CD14-positive monocyte (primary cell): Measurements from ENCODE around the gene CRYBG1. TPM values are rescaled to one million over a fixed set of nuclear protein-coding genes. Genes with fewer than 3 reads are reported as not detected.

ENCODE experiments used
- DNase-seq, 3 donors: peaks; one replicate each; pipeline ENCODE4 v3.0.0-alpha.2; 2011 to 2022
- H2AFZ ChIP-seq: 2 replicates; pipeline ENCODE4 v1.6.0; 2012; ENCODE audit warnings: mild to moderate bottlenecking, low read depth, low read length, inconsistent platforms; ENCODE audit not compliant: insufficient read depth, poor library complexity, severe bottlenecking
- H3K27ac ChIP-seq, 2 donors: 1 replicate in 1 of 2; 2 replicates in 1 of 2; pipeline ENCODE4 v1.5.1; 2012 to 2013; ENCODE audit warnings: low read length in 2 of 2, control low read depth in 1 of 2, inconsistent platforms in 1 of 2, low read depth in 1 of 2, mild to moderate bottlenecking in 1 of 2
- H3K27me3 ChIP-seq, 2 donors: one replicate each; pipeline versions ENCODE4 v1.6.0 to v1.6.1; 2011 to 2013; ENCODE audit warnings: low read length in 2 of 2; ENCODE audit not compliant: control insufficient read depth in 2 of 2, insufficient read depth in 2 of 2
- H3K36me3 ChIP-seq, 2 donors: replicated peaks in 1 of 2; 1 replicate in 1 of 2; 2 replicates in 1 of 2; pipeline versions ENCODE4 v1.5.1 to v1.6.1; 2012 to 2013; ENCODE audit warnings: low read length in 2 of 2, control low read depth in 1 of 2, inconsistent platforms in 1 of 2, mild to moderate bottlenecking in 1 of 2; ENCODE audit not compliant: insufficient read depth in 2 of 2, control insufficient read depth in 1 of 2
- H3K4me1 ChIP-seq, 2 donors: 1 replicate in 1 of 2; 2 replicates in 1 of 2; pipeline versions ENCODE4 v1.5.1 to v1.6.1; 2012 to 2013; ENCODE audit warnings: low read length in 2 of 2, control low read depth in 1 of 2, inconsistent platforms in 1 of 2, mild to moderate bottlenecking in 1 of 2, moderate library complexity in 1 of 2; ENCODE audit not compliant: insufficient read depth in 2 of 2, control insufficient read depth in 1 of 2
- H3K4me2 ChIP-seq: replicated peaks from 2 replicates; pipeline ENCODE3; 2012; ENCODE audit warnings: low read length, moderate library complexity, mild to moderate bottlenecking; ENCODE audit not compliant: poor library complexity, severe bottlenecking; ENCODE audit errors: extremely low read depth
- H3K4me3 ChIP-seq, 3 experiments: fragments of 200-600 bp in 1 of 3; sonication (generic) in 1 of 3; replicated peaks in 1 of 3; 1 replicate in 2 of 3; 2 replicates in 1 of 3; pipeline ENCODE4 v1.5.1; 2011 to 2013; ENCODE audit warnings: low read length in 3 of 3, mild to moderate bottlenecking in 3 of 3, control low read depth in 2 of 3, low read depth in 2 of 3, inconsistent platforms in 1 of 3, moderate library complexity in 1 of 3
- H3K79me2 ChIP-seq: 2 replicates; pipeline ENCODE4 v1.6.0; 2012; ENCODE audit warnings: mild to moderate bottlenecking, control low read depth, inconsistent platforms, low read length, moderate library complexity; ENCODE audit not compliant: insufficient read depth
- H3K9ac ChIP-seq: 2 replicates; pipeline ENCODE4 v1.6.0; 2017; ENCODE audit warnings: low read length, mild to moderate bottlenecking; ENCODE audit not compliant: insufficient read depth, poor library complexity, severe bottlenecking
- H3K9me3 ChIP-seq, 2 donors: replicated peaks in 1 of 2; 1 replicate in 1 of 2; 2 replicates in 1 of 2; pipeline versions ENCODE4 v1.5.1 to v1.6.1; 2012 to 2013; ENCODE audit warnings: low read length in 2 of 2, control low read depth in 1 of 2; ENCODE audit not compliant: control insufficient read depth in 1 of 2, insufficient read depth in 1 of 2
- H4K20me1 ChIP-seq: 2 replicates; pipeline ENCODE4 v1.6.0; 2012; ENCODE audit warnings: mild to moderate bottlenecking, low read length, control low read depth, moderate library complexity; ENCODE audit not compliant: insufficient read depth
- H3K27ac Mint-ChIP-seq, 7 donors: one replicate each; pipeline ENCODE4 v1.8.0; 2020; ENCODE audit warnings: mild to moderate bottlenecking in 7 of 7, mixed read lengths in 7 of 7, moderate library complexity in 6 of 7, inconsistent platforms in 2 of 7
- H3K27me3 Mint-ChIP-seq, 3 donors: one replicate each; pipeline ENCODE4 v1.8.0; 2021 to 2022; ENCODE audit warnings: low read depth in 3 of 3, mild to moderate bottlenecking in 3 of 3, mixed read lengths in 3 of 3, moderate library complexity in 3 of 3, inconsistent platforms in 1 of 3
- H3K36me3 Mint-ChIP-seq, 2 donors: one replicate each; pipeline ENCODE4 v1.8.0; 2020; ENCODE audit warnings: mixed read lengths in 2 of 2, inconsistent platforms in 1 of 2, mild to moderate bottlenecking in 1 of 2
- H3K4me1 Mint-ChIP-seq: one replicate; pipeline ENCODE4 v1.8.0; 2020; ENCODE audit warnings: mild to moderate bottlenecking, mixed read lengths
- H3K4me3 Mint-ChIP-seq, 2 donors: one replicate each; pipeline ENCODE4 v1.8.0; 2020; ENCODE audit warnings: mild to moderate bottlenecking in 2 of 2, mixed read lengths in 2 of 2, moderate library complexity in 1 of 2
- H3K9me3 Mint-ChIP-seq, 7 donors: one replicate each; pipeline ENCODE4 v1.8.0; 2020 to 2022; ENCODE audit warnings: mixed read lengths in 7 of 7, mild to moderate bottlenecking in 6 of 7, moderate library complexity in 6 of 7, inconsistent platforms in 2 of 7
- WGBS: methylation state at CpG from one replicate; pipeline ENCODE4 v1.1.5; 2013; ENCODE audit warnings: missing lambda C conversion rate; ENCODE audit not compliant: insufficient coverage; 5-methylcytosine and 5-hydroxymethylcytosine counted together
- intact Hi-C, 2 donors: fragments of 100-400 bp; cut with micrococcal nuclease; formaldehyde crosslinking; loops; one replicate each; pipeline versions ENCODE4 v1.15.0 to v1.15.1; 2023
- polyA plus RNA-seq, 3 donors: library from polyadenylated mRNA; depleted of rRNA in 1 of 3; unstranded in 2 of 3; stranded (reverse) in 1 of 3; fragments of 300-500 nt in 2 of 3; fragments of >200 nt in 1 of 3; fragmentation: Illumina TruSeq in 2 of 3; gene quantifications; 1 replicate in 2 of 3; 2 replicates in 1 of 3; pipeline ENCODE4 v1.2.3, GENCODE V29; 2012 to 2021
- TF ChIP-seq, protein P1 (sequence below): fragments of 200-600 bp; IDR thresholded peaks from one replicate; pipeline ENCODE4 v1.8.0; 2022; ENCODE audit warnings: antibody characterized with exemption, mild to moderate bottlenecking

The CRYBG1 gene
- polyA plus RNA-seq, 3 donors = 7.9 to 11.9 (median 11.1) TPM

DNA sequence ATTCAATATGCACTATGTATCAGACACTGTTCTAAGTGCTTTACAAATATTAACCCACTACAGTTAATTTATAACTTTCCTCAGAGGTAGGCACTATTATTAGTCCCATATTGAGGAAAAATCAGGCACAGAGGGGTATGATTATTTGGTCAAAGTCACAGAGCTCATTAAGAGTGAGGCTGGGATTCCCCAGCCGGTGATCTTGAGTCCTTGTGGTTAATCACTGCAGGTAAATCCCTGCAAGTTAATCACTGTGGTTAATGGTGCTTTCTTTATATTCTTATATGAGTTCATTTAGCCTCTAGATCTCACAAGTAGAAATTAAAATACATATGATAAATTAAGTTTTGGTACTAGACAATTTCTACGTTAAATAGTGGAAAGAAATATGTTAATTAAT, 9.2 kb downstream of the CRYBG1 start:
- H3K36me3 ChIP-seq = no peaks in the 10 kb centered on the region
- Mint-ChIP-seq H3K4me3 (no peak overlapping the region), H3K27ac (no peak overlapping the region), H3K4me1 (no peaks in the 10 kb centered on the region), H3K36me3 (no peaks in the 10 kb centered on the region), H3K9me3 (peaks cover 0 to 1% (median 0%) of the 10 kb centered on the region in 7 donors), H3K27me3 (peaks cover 1 to 10% (median 8%) of the 10 kb centered on the region in 3 donors)
- peaks cover 5 to 15% of the 10 kb centered on the region in 2 donors for H3K27me3 ChIP-seq
- no peaks in the 10 kb centered on the region for H3K79me2 ChIP-seq
- no peaks in the 10 kb centered on the region for H3K4me1 ChIP-seq
- H3K9ac ChIP-seq = no peak overlapping the region
- no peak overlapping the region for H3K4me3 ChIP-seq
- intact Hi-C loops = no loop called here
- H2AFZ ChIP-seq = no peak overlapping the region
- H4K20me1 ChIP-seq = no peaks in the 10 kb centered on the region
- no peak overlapping the region for H3K27ac ChIP-seq
- H3K9me3 ChIP-seq = no peaks in the 10 kb centered on the region
- no peak for DNase-seq
- no peak overlapping the region for H3K4me2 ChIP-seq
- no CpG with 5 or more reads among the region's 2 CpGs for WGBS
- TF ChIP-seq, protein P1, sequence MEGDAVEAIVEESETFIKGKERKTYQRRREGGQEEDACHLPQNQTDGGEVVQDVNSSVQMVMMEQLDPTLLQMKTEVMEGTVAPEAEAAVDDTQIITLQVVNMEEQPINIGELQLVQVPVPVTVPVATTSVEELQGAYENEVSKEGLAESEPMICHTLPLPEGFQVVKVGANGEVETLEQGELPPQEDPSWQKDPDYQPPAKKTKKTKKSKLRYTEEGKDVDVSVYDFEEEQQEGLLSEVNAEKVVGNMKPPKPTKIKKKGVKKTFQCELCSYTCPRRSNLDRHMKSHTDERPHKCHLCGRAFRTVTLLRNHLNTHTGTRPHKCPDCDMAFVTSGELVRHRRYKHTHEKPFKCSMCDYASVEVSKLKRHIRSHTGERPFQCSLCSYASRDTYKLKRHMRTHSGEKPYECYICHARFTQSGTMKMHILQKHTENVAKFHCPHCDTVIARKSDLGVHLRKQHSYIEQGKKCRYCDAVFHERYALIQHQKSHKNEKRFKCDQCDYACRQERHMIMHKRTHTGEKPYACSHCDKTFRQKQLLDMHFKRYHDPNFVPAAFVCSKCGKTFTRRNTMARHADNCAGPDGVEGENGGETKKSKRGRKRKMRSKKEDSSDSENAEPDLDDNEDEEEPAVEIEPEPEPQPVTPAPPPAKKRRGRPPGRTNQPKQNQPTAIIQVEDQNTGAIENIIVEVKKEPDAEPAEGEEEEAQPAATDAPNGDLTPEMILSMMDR = no peak

DNA sequence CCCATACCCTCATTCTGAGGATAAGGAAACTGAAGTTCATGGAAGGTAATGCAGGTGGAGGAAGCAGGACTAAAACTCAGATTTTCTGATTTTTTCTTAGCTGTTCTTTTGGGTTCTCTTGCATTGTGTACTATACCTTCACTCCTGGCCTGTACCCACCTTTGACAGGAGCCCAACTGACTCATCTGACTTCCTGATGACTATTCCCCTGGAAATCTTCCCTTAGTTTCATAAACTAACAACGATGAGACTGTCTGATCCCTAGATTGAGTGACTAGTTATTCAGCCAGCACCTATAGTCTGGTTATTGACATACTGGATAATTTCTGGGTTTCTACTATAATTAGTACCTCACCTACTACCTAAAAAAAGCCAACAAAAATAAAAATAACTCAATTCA, 10.1 kb downstream of the CRYBG1 start:
- intact Hi-C loops = no loop called here

More for the DNA sequence above, 10.1 kb downstream of the CRYBG1 start:
- Mint-ChIP-seq H3K4me1 (no peaks in the 10 kb centered on the region), H3K4me3 (no peak overlapping the region), H3K36me3 (no peaks in the 10 kb centered on the region), H3K27ac (no peak overlapping the region), H3K9me3 (peaks cover 0 to 1% (median 0%) of the 10 kb centered on the region in 7 donors), H3K27me3 (peaks cover 0 to 8% (median 8%) of the 10 kb centered on the region in 3 donors)
- peaks cover 5 to 10% of the 10 kb centered on the region in 2 donors for H3K27me3 ChIP-seq
- TF ChIP-seq, protein P1 = no peak
- WGBS = no CpG with 5 or more reads among the region's 1 CpG
- no peak overlapping the region for H3K4me3 ChIP-seq
- H3K4me1 ChIP-seq = no peaks in the 10 kb centered on the region
- DNase-seq = no peak
- H3K79me2 ChIP-seq = no peaks in the 10 kb centered on the region
- no peaks in the 10 kb centered on the region for H3K9me3 ChIP-seq
- H2AFZ ChIP-seq = no peak overlapping the region
- H3K36me3 ChIP-seq = no peaks in the 10 kb centered on the region
- H3K27ac ChIP-seq = no peak overlapping the region
- H3K9ac ChIP-seq = no peak overlapping the region
- no peak overlapping the region for H3K4me2 ChIP-seq
- H4K20me1 ChIP-seq = no peaks in the 10 kb centered on the region
